Stimulated activated CD4-positive, alpha-beta T cell treated with anti-CD3 and anti-CD28 coated beads, TNF-alpha, amount 100 ng/mL, for 24 hours (primary cell): ENCODE data around the gene SULT1A3.
"Not testable (repeated sequence)": the region's sequence is repeated elsewhere in the genome, so short reads cannot be mapped to it uniquely, and the experiment has no call there.

Experiments
- DNase-seq, 3 experiments: peaks; one replicate each; pipeline ENCODE4 v3.0.0-alpha.2; 2020; ENCODE audit warnings: low read depth in 3 of 3

SULT1A3 gene

DNA sequence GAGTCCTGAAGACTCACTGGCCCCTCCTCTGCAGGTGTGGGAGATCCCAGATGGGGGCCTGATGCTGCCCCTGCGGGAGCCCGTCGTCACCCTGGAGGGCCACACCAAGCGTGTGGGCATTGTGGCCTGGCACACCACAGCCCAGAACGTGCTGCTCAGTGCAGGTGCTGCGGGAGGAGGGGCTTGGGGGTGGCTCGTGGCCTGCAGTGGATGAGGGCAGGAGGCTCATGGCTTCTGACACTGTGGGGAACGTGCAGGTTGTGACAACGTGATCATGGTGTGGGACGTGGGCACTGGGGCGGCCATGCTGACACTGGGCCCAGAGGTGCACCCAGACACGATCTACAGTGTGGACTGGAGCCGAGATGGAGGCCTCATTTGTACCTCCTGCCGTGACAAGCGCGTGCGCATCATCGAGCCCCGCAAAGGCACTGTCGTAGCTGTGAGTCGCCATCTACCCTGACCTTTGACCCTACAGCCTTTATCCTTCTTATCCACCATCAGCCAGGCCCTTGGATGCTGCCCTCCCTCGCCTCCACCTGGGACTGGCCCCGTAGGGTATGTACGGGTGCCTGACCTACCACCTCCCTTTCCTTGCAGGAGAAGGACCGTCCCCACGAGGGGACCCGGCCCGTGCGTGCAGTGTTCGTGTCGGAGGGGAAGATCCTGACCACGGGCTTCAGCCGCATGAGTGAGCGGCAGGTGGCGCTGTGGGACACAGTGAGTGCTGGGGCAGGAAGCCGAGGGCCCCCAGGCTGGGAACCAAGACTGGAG is 12.1 kb upstream of the SULT1A3 start:
- peak; percentile 80 to 87 (median 85) for DNase-seq

GRCh38 chr16:30187556-30187865 is 11.5 kb upstream of the SULT1A3 start:
- DNase-seq: no peak

DNA sequence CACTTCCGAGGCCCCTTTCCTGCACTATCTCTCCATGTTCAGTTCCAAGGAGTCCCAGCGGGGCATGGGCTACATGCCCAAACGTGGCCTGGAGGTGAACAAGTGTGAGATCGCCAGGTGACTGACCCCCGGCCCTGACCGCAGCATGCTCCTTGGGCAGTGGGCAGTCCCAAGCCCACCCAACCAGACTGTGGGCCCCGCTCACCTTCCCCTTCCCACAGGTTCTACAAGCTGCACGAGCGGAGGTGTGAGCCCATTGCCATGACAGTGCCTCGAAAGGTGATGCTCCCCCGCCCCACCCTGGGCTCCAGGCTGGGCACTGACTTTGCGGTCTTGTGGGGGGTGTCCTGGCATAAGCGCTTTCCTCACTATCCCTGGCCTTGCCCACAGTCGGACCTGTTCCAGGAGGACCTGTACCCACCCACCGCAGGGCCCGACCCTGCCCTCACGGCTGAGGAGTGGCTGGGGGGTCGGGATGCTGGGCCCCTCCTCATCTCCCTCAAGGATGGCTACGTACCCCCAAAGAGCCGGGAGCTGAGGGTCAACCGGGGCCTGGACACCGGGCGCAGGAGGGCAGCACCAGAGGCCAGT is 11.0 kb upstream of the SULT1A3 start:
- DNase-seq: peak in 1 of 3 experiments; percentile 9

DNA sequence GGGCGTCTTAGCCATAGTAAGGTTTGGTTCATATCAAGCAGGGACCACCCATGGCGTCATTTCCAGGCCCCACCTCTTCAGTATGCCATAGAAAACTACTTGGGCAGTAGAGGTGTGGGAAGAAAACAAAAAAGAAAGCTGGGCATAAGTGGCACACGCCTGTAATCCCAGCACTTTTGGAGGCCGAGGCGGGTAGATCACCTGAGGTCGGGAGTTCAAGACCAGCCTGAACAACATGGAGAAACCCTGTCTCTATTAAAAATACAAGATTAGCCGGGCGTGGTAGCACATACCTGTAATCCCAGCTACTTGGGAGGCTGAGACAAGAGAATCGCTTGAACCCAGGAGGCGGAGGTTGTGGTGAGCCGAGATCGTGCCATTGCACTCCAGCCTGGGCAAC is 7.9 kb upstream of the SULT1A3 start:
- DNase-seq: not testable (repeated sequence)

GRCh38 chr16:30193098-30193497 is 6.0 kb upstream of the SULT1A3 start:
- not testable (repeated sequence) for DNase-seq

DNA sequence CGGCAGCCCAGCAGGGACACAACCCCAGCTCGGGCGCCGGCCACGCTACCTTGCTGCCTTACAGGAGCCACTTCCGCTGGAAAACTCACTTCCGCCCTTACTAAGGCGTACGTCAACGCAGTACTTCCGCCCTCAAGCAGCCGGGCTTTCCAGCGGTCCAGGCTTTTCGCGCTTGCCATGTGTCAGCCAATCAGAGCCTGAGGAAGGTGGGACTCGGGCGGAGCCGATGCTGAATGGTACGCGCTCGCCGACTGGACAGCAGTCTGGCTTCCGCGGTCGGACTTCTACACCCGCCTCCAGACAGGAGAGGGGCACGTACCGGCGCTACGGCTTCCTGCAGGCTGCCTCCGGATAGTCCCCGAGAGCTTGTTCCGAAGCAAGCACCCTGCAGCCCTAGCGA is 5.4 kb upstream of the SULT1A3 start, which contains the start of the genes BOLA2B and SLX1A:
TSS of gene BOLA2B (minus strand) at position 52 of the 400 bp plus-strand sequence. CDS start 71 bp downstream, outside the sequence.
TSS of gene SLX1A (plus strand) at position 261 of the 400 bp plus-strand sequence. CDS start 210 bp downstream, outside the sequence.
- DNase-seq: not testable (repeated sequence)

DNA sequence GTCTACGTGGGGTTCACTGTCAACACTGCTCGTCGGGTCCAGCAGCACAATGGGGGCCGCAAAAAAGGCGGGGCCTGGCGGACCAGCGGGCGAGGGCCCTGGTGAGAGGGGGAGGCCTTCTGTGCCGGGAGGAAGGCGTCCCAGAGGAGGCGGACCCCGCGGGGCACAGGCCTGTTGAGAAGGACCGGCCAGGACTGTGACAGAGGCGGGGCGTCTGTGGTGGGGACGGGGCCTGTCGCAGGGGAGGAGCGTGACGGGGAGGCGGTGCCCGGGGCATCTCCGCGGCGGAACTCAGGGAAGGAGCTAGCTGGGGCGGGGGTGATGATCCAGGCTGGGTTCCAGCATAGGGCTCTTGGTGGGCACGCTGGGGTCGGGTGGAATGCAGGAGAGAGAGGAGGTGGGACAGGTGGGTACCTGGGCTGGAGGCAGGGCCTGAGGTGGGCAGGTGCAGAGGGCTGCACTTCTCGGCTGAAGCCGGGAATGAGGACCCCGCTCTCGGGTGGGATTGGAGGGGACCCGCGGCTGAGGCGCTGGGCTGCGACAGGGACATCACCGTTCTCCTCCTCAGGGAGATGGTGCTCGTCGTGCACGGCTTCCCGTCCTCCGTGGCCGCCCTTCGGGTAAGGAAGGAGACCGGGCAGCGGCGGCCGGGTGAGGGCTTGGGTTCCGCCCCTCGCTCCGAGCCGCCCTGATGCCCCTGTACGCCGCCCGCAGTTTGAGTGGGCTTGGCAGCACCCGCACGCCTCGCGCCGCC is 4.7 kb upstream of the SULT1A3 start:
- DNase-seq: not testable (repeated sequence)

DNA sequence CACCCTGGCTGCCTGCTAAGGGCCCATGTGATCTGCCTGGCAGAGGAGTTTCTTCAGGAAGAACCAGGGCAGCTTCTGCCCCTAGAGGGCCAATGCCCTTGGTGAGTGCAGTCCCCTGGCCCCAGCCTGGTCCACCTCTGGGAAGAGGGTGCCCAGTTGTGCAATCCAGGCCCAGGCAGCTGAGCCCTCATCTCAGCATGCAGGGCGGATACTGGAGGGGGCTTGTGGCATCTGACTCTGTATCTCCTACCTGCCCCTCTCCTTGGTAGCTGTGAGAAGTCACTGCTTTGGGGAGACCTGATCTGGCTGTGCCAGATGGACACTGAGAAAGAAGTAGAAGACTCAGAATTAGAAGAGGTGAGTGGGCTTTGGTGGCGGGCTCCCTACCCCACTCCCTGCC is 2.1 kb upstream of the SULT1A3 start:
- DNase-seq: not testable (repeated sequence)

DNA sequence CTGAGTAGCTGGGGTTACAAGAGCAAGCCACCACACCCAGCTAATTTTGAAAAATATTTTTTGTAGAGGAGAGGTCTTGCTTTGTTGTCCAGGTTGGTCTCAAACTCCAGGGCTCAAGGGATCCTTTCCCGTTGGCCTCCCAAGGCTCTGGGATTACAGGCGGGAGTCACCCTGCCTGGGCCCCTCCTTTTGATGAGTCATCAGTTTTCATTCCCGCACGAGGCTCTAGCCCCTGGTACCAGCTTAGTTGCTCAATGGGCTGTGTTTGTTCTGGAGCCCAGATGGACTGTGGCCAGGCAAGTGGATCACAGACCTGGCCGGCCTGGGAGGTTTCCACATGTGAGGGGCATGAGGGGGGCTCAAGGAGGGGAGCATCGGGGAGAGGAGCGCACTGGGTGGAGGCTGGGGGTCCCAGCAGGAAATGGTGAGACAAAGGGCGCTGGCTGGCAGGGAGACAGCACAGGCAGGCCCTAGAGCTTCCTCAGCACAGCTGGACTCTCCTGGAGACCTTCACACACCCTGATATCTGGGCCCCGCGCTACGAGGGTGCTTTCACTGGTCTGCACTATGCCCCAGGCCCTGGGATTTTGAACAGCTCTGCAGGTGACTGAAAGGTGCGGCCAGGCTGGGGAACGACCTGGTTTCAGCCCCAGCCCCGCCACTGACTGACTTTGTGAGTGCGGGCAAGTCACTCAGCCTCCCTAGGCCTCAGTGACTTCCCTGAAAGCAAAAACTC is 721 bp downstream of the SULT1A3 start:
- DNase-seq: not testable (repeated sequence)

DNA sequence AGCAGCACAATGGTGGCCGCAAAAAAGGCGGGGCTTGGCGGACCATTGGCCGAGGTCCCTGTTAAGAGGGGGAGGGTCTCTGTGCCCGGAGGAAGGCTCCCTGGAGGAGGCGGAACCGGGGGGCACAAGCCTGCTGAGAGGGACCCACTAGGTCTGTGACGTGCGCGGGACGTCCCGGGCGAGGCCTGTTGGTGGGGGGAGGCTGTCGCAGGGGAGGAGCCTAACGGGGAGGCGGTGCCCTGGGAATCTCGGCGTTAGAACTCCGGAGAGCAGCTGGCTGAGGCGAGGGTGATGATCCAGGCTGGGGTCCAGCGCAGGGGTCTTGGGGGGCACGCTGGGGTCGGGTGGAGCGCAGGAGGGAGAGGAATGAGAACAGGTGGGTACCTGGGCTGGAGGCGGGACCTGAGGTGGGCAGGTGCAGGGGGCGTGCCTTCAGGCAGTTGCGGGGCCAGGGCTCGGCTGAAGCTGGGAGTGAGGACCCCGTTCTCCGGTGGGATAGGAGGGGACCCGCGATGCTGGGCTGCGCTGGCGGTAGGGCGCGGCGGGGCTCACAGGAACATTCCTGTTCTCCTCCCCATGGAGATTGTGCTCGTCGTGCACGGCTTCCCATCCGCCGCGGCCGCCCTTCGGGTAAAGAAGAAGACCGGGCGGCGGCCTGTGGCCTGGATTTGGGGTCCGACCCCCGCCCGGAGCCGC is 6.6 kb downstream of the SULT1A3 start:
- DNase-seq: not testable (repeated sequence)

GRCh38 chr16:30206252-30206651 is 7.2 kb downstream of the SULT1A3 start:
- DNase-seq: not testable (repeated sequence)

DNA sequence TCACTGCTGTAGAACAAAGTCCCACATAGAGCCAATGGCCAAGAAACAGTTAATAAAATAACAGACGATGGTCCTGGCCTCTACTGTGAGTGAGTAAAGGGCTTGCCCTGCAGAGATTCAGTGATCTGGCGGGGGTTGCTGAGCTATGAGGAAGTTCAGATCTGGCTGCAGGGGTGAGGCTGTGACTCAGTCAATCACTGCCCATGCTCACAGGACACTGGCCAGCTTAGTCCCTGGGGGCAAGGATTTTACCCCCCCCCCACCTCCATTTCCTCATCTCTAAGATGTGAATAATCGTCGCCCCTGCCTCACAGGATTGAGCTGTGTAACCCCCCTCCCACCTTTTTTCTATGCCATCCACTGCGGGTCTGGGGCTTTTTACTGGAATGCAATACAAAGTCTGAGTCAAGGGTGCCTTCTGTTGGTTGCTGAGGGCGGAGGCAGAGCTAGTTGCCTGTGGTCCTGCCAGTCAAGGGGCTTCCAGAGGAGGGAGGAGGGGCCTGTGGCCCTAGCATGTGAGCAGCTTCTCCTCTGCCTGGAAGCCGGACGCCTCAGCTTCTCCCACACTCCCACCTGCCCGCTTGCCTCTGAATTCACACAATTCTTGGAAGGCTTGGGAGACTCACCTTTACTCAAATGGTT is 8.1 kb downstream of the SULT1A3 start:
- not testable (repeated sequence) for DNase-seq

GRCh38 chr16:30209032-30209431 is 10.0 kb downstream of the SULT1A3 start:
- DNase-seq: not testable (repeated sequence)

DNA sequence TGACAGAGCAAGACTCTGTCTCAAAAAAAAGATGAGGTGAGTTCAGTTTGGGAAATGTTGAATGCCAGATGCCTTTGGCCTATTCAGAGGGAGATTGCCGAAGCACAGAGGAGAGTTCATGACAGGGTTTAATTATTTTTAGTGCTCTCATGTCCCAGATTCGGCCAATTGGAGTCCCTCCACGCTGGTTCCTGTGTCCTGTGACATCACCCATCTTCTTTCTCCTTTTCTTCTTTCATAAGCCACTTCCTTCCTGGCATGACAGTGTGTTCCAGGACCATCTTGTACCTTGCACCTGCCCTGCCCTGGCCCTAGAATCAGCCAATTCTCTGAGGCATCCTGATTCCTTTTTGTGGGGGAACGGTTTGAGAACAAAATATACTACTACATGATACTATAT is 12.4 kb downstream of the SULT1A3 start:
- DNase-seq: not testable (repeated sequence)

DNA sequence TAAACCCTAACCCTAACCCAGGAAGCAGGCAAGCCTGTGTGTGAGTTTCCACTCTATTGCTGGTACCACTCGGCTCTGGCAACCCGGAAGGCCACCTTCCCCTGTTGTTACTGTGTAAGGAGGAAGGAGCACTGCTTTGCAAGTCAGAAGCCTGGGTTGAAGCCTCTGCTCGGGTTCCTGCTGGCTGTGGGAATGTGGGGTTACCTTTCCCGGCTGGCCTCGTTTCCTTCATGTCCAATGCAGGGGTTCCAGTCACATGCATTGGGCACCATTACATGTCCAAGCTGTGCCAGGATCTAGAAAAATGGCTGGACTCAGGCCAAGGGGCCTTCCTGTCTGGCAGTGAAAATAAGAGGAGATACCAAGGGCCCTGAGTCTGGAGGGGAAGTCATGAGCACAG is 18.0 kb downstream of the SULT1A3 start:
- DNase-seq: not testable (repeated sequence)

GRCh38 chr16:30248379-30248778 is 49.3 kb downstream of the SULT1A3 start, which contains the start of gene NPIPB13:
NPIPB13 (minus strand) TSS chr16:30248479; CDS start chr16:30245573, 2,906 bp downstream.
- not testable (repeated sequence) for DNase-seq
